Measurements from ENCODE around the gene TCF7. TPM values are rescaled to one million over a fixed set of nuclear protein-coding genes. Genes with fewer than 3 reads are reported as not detected.

The TCF7 gene
- polyA plus RNA-seq, 2 of the 4 experiments (the other 2 are of a cell fraction), result 2.8 to 10.1 TPM

- no peak overlapping the region for H3K27ac ChIP-seq
- TF ChIP-seq MAFK (IDR thresholded peaks at IDR 0.05; ENCODE audit: partially characterized antibody) (peak; percentile 62), REST (IDR thresholded peaks at IDR 0.05) (no peak), JUN (IDR thresholded peaks at IDR 0.05) (no peak), NPAS2 (CRISPR knock-in tag; IDR thresholded peaks at IDR 0.05; ENCODE audit: borderline replicate concordance) (no peak), SMC3 (IDR thresholded peaks at IDR 0.05) (no peak), TP53 (CRISPR knock-in tag; IDR thresholded peaks at IDR 0.05) (no peak), HOXB13 (CRISPR knock-in tag; IDR thresholded peaks at IDR 0.05; ENCODE audit: low read depth) (no peak)
- TF ChIP-seq, protein P1, sequence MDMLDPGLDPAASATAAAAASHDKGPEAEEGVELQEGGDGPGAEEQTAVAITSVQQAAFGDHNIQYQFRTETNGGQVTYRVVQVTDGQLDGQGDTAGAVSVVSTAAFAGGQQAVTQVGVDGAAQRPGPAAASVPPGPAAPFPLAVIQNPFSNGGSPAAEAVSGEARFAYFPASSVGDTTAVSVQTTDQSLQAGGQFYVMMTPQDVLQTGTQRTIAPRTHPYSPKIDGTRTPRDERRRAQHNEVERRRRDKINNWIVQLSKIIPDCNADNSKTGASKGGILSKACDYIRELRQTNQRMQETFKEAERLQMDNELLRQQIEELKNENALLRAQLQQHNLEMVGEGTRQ (IDR thresholded peaks at IDR 0.05), result no peak
- ChIA-PET CTCF (interaction anchor here (0.6 to 3.3 kb wide), 2 partner anchors 28 to 47 kb away, joined by 3 to 14 read pairs; partner anchors contain the start of gene TCF7), POLR2A (no interaction called here)
- DNase-seq (ENCODE audit: low read depth in 1 of 2, low spot score in 1 of 2), result no peak
- no peak overlapping the region for H3K4me3 ChIP-seq
- no peaks in the 10 kb centered on the region for H3K9me3 ChIP-seq
- no peak overlapping the region for H3K4me2 ChIP-seq
- H3K4me1 ChIP-seq, result no peaks in the 10 kb centered on the region; the same call in 2 of the 3 replicates
- WGBS (ENCODE audit: missing lambda C conversion rate), result 52% methylated on average over 8 of the region's 8 CpGs
- ATAC-seq, result no peak
- no peak for FAIRE-seq
These were observed 28.1 kb upstream of the TCF7 start for GRCh38 chr5:134086225-134086942.

DNA sequence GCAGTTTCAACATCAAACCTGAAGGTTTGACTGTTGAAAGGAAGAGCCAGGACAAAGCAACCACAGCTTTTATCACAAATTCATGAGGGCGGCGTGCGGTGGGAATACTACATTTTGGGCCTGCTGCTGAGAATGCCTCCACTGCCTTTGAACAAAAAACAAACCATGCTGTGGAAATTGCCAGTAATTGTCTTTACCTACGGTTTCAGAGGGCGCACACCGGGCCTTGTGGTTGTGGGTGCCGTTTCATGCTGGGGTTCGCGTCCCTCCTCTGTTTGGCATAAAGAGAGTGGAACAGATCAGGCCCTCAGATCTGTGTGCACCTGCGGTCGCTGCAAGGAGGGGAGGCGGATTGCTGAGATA lies 27.6 kb upstream of the TCF7 start:
- FAIRE-seq, result no peak
- H3K9me3 ChIP-seq, result no peaks in the 10 kb centered on the region
- peaks cover 3% of the 10 kb centered on the region; the same call in 1 of the 3 replicates for H3K4me1 ChIP-seq
- no peak for ATAC-seq
- ChIA-PET POLR2A (no interaction called here), CTCF (interaction anchor here (3.3 kb wide), 1 partner anchor 47 kb away, joined by 14 read pairs; no protein-coding TSS in a partner anchor)
- no peak for TF ChIP-seq EHMT2 (IDR thresholded peaks at IDR 0.05; ENCODE audit: low read depth)
- no peak for TF ChIP-seq HES2 (IDR thresholded peaks at IDR 0.05)
- TF ChIP-seq FOSB (CRISPR knock-in tag; IDR thresholded peaks at IDR 0.05), result no peak
- no peak for TF ChIP-seq HOXA7 (CRISPR knock-in tag; IDR thresholded peaks at IDR 0.05)
- TF ChIP-seq ZC3H11A (IDR thresholded peaks at IDR 0.05), result no peak
- no peak overlapping the region for H3K4me2 ChIP-seq
- DNase-seq (ENCODE audit: low read depth in 1 of 2, low spot score in 1 of 2), result no peak
- no peak overlapping the region for H3K27ac ChIP-seq
- H3K4me3 ChIP-seq, result no peak overlapping the region
- 97% methylated on average over 12 of the region's 12 CpGs for WGBS (ENCODE audit: missing lambda C conversion rate)

GRCh38 chr5:134088291-134088690 lies 26.2 kb upstream of the TCF7 start:
- ChIA-PET CTCF (no interaction called here), POLR2A (no interaction called here)
- H3K4me3 ChIP-seq, result no peak overlapping the region
- H3K4me2 ChIP-seq, result no peak overlapping the region
- H3K27ac ChIP-seq, result 0 out of 6 replicates have a peak overlapping the region, but pooled peaks of 1 of the 2 experiments have one; percentile 29
- H3K4me1 ChIP-seq, result peaks cover 13% of the 10 kb centered on the region; the same call in 1 of the 3 replicates
- no peak for TF ChIP-seq HOXB5 (CRISPR knock-in tag; IDR thresholded peaks at IDR 0.05)
- no peak for TF ChIP-seq MAZ (IDR thresholded peaks at IDR 0.05; ENCODE audit: borderline replicate concordance, low read depth, low read length)
- no peak for TF ChIP-seq KDM5A (IDR thresholded peaks at IDR 0.05)
- TF ChIP-seq MYC (IDR thresholded peaks at IDR 0.05; ENCODE audit: borderline replicate concordance, low read length), result no peak
- no peak for TF ChIP-seq NR3C1 (IDR thresholded peaks at IDR 0.05)
- TF ChIP-seq EHF (CRISPR knock-in tag; IDR thresholded peaks at IDR 0.05), result no peak
- TF ChIP-seq MAFK (IDR thresholded peaks at IDR 0.05; ENCODE audit: partially characterized antibody), result no peak
- no peak for TF ChIP-seq NFE2L2 (conservative IDR thresholded peaks at IDR 0.05; ENCODE audit: low read length)
- TF ChIP-seq, protein P1 (IDR thresholded peaks at IDR 0.05), result no peak
- TF ChIP-seq HOXA7 (CRISPR knock-in tag; IDR thresholded peaks at IDR 0.05), result no peak
- no peak for TF ChIP-seq KDM1A (IDR thresholded peaks at IDR 0.05; ENCODE audit: low read depth)
- no peak for TF ChIP-seq ESRRA (IDR thresholded peaks at IDR 0.05; ENCODE audit: borderline replicate concordance, low read length)
- TF ChIP-seq POLR2A (IDR thresholded peaks at IDR 0.05; ENCODE audit: low read length), result no peak
- no peak for TF ChIP-seq HOXB13 (CRISPR knock-in tag; IDR thresholded peaks at IDR 0.05; ENCODE audit: low read depth)
- TF ChIP-seq RCOR1 (IDR thresholded peaks at IDR 0.05; ENCODE audit: low read depth, low read length), result no peak
- H3K9me3 ChIP-seq, result no peaks in the 10 kb centered on the region
- ATAC-seq (no peak), FAIRE-seq (no peak), DNase-seq (ENCODE audit: low read depth in 1 of 2, low spot score in 1 of 2) (no peak)
